HCT116 (cell line): ENCODE measurements around the gene EVX1. TPM values are rescaled to one million over a fixed set of nuclear protein-coding genes. Genes with fewer than 3 reads are reported as not detected.

Experiments used
- ATAC-seq: fragments of 200-7000 bp; cut with Tn5 transposase; 2 replicates; pipeline ENCODE4 v1.9.1; 2020; ENCODE audit warnings: mild to moderate bottlenecking, moderate library complexity
- BruUV-seq: library from RNA; stranded (reverse); fragments of 400-500 nt; replicated peaks from 2 replicates; lab custom pipeline; 2021; lab: Mats Ljungman, UMichigan
- CTCF ChIA-PET: fragments of 300-600 bp; sonication (Branson Sonifier 250); formaldehyde crosslinking; loops from one replicate; lab custom pipeline; 2021; ENCODE audit warnings: antibody characterized with exemption; lab: Charles Lee
- POLR2A ChIA-PET: fragments of 300-600, 350-600 bp; sonication (Branson Sonifier 250); formaldehyde crosslinking; loops from one replicate; lab custom pipeline; 2021; ENCODE audit warnings: antibody characterized with exemption; lab: Charles Lee
- RAD21 ChIA-PET, 2 experiments: fragments of 300-600 bp; sonication (Branson Sonifier 250); formaldehyde crosslinking; loops; one replicate each; lab custom pipeline; 2023; ENCODE audit warnings: low total read pairs in 2 of 2; ENCODE audit not compliant: uncharacterized antibody in 2 of 2, unreplicated experiment in 2 of 2, low non-redundant PET in 1 of 2; lab: Charles Lee
- DNase-seq: peaks from one replicate; pipeline ENCODE4 v3.0.0-alpha.2; 2010; ENCODE audit warnings: low read depth, low spot score
- H2AFZ ChIP-seq: fragments of 200-600 bp; shearing (Covaris generic), sonication (generic); 2 replicates; pipeline ENCODE4 v1.6.1; 2017; ENCODE audit warnings: low read depth, mixed run types, mixed read lengths, antibody characterized with exemption, low read length; ENCODE audit not compliant: poor library complexity, severe bottlenecking
- H3K27ac ChIP-seq: 2 replicates; pipeline ENCODE4 v1.5.1; 2012; ENCODE audit warnings: low read depth, low read length
- H3K27me3 ChIP-seq: fragments of 200-600 bp; sonication (generic); 2 replicates; pipeline ENCODE4 v1.6.1; 2016; ENCODE audit warnings: mixed run types, low read length, mixed read lengths; ENCODE audit not compliant: insufficient read depth
- H3K36me3 ChIP-seq, 2 experiments: fragments of 200-500 bp in 1 of 2; fragments of 200-600 bp in 1 of 2; sonication (Bioruptor generic) in 1 of 2; sonication (generic) in 1 of 2; 2 replicates each; pipeline versions ENCODE4 v1.5.1 to v1.6.1; 2014 to 2016; ENCODE audit warnings: low read length in 2 of 2, inconsistent platforms in 1 of 2, mixed read lengths in 1 of 2, mixed run types in 1 of 2; ENCODE audit not compliant: insufficient read depth in 2 of 2, control insufficient read depth in 1 of 2
- H3K4me1 ChIP-seq, 2 experiments: fragments of 200-600 bp in 1 of 2; sonication (generic) in 1 of 2; 2 replicates each; pipeline versions ENCODE4 v1.5.1 to v1.6.1; 2012 to 2017; ENCODE audit warnings: low read length in 2 of 2, inconsistent platforms in 1 of 2, mild to moderate bottlenecking in 1 of 2, mixed read lengths in 1 of 2, mixed run types in 1 of 2, moderate library complexity in 1 of 2; ENCODE audit not compliant: insufficient read depth in 2 of 2, control insufficient read depth in 1 of 2
- H3K4me2 ChIP-seq: fragments of 200-600 bp; sonication (generic); 2 replicates; pipeline ENCODE4 v1.6.1; 2017; ENCODE audit warnings: mixed run types, low read length, mixed read lengths
- H3K4me3 ChIP-seq, 2 experiments: fragments of 200-600 bp in 1 of 2; sonication (generic) in 1 of 2; replicated peaks in 1 of 2; 2 replicates each; pipeline ENCODE4 v1.5.1; 2011 to 2016; ENCODE audit warnings: low read length in 2 of 2, control low read depth in 1 of 2, low read depth in 1 of 2, mild to moderate bottlenecking in 1 of 2, mixed read lengths in 1 of 2, mixed run types in 1 of 2
- H3K79me2 ChIP-seq: fragments of 200-600 bp; sonication (generic); 2 replicates; pipeline ENCODE4 v1.6.1; 2017; ENCODE audit warnings: mild to moderate bottlenecking, mixed run types, low read length, moderate library complexity, mixed read lengths; ENCODE audit not compliant: insufficient read depth
- H3K9ac ChIP-seq: fragments of 200-600 bp; sonication (generic); 2 replicates; pipeline ENCODE4 v1.6.1; 2016; ENCODE audit warnings: low read length, mixed read lengths
- H3K9me2 ChIP-seq: fragments of 200-600 bp; sonication (generic), shearing (Covaris generic); 2 replicates; pipeline ENCODE4 v1.6.1; 2017; ENCODE audit warnings: mixed run types, mild to moderate bottlenecking, moderate library complexity; ENCODE audit not compliant: insufficient read depth
- H3K9me3 ChIP-seq, 2 experiments: fragments of 200-500 bp in 1 of 2; fragments of 200-600 bp in 1 of 2; sonication (Bioruptor generic) in 1 of 2; sonication (generic) in 1 of 2; 2 replicates each; pipeline ENCODE4 v1.6.1; 2014 to 2017; ENCODE audit warnings: low read length in 2 of 2, mixed read lengths in 2 of 2, inconsistent platforms in 1 of 2, low read depth in 1 of 2, mild to moderate bottlenecking in 1 of 2, mixed run types in 1 of 2, moderate library complexity in 1 of 2; ENCODE audit not compliant: control insufficient read depth in 1 of 2, insufficient read depth in 1 of 2
- H4K20me1 ChIP-seq: fragments of 200-600 bp; sonication (generic), shearing (Covaris generic); 2 replicates; pipeline ENCODE4 v1.6.1; 2017; ENCODE audit warnings: mixed run types, mild to moderate bottlenecking, moderate library complexity; ENCODE audit not compliant: insufficient read depth
- ATF3 ChIP-seq: IDR thresholded peaks from 2 replicates; pipeline ENCODE4 v1.6.1; 2012
- CEBPB ChIP-seq: IDR thresholded peaks from 2 replicates; pipeline ENCODE4 v1.6.1; 2012; ENCODE audit warnings: low read depth
- ELF1 ChIP-seq: IDR thresholded peaks from 2 replicates; pipeline ENCODE4 v1.6.1; 2012; ENCODE audit warnings: low read depth, borderline replicate concordance
- EZH2phosphoT487 ChIP-seq: fragments of 200-600 bp; IDR thresholded peaks from 2 replicates; pipeline ENCODE4 v1.6.1; 2018; ENCODE audit warnings: antibody characterized with exemption, borderline replicate concordance
- POLR2AphosphoS5 ChIP-seq: IDR thresholded peaks from 2 replicates; pipeline ENCODE4 v1.6.1; 2011; ENCODE audit warnings: mild to moderate bottlenecking, low read depth, low read length, moderate library complexity
- SRF ChIP-seq: IDR thresholded peaks from 2 replicates; pipeline ENCODE4 v1.6.1; 2012; ENCODE audit warnings: low read depth
- ZFX ChIP-seq: fragments of 450-650 bp; IDR thresholded peaks from 2 replicates; pipeline ENCODE4 v1.6.1; 2017
- ZNF274 ChIP-seq: fragments of 200-500 bp; sonication (Bioruptor generic); IDR thresholded peaks from 2 replicates; pipeline ENCODE4 v1.6.1; 2014; ENCODE audit warnings: mild to moderate bottlenecking, low read depth, low read length, inconsistent platforms
- intact Hi-C: fragments of 100-400 bp; cut with micrococcal nuclease; formaldehyde crosslinking; loops from 2 replicates; pipeline ENCODE4 v1.10.0; 2022
- total RNA-seq: library from RNA; stranded (reverse); gene quantifications from one replicate; pipeline ENCODE4 v1.2.1, GENCODE V29; 2021; ENCODE audit not compliant: unreplicated experiment

The EVX1 gene
- total RNA-seq, 1 experiment from 2014 or later: 0.25 TPM

GRCh38 chr7:27238979-27239386, 3.6 kb upstream of the EVX1 start:
- no peak overlapping the region for H3K9ac ChIP-seq

DNA sequence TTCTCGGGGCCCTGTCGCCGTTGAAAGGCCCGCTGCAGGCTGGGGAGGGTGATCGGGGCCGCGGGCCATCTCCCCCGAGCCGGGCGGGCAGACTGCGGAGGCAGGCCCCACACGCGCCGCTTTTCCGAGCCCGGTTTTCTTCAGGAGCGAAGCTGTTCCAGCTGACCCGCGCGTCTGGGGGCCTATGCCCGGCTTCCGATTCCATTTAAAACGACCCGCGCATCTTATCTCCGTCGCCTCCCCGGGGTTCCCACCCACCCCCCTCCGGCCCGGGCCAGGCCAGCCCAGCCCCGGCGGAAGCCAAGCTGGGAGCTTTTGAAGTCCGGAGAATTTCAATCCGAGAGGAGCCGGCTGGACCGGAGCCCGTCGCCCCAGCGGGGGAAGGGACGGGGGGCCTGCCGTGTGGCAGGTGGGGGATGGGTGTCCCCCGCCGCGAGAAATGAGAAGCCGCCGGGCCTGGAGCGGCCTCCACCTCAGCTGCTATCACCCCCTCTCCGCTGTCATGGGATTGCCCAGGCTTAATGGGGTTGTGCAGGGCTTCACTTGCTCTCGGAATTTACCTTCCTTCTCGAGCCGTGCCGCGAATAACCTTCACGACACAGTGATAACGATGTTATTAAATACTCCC, 3.1 kb upstream of the EVX1 start:
- ATAC-seq (no peak), DNase-seq (no peak)
- Histone ChIP-seq H4K20me1 (no peaks in the 10 kb centered on the region), H3K4me1 (peaks cover 0 to 16% of the 10 kb centered on the region in 2 experiments; a peak in 2 of 4 replicates), H3K36me3 (no peaks in the 10 kb centered on the region), H3K79me2 (no peaks in the 10 kb centered on the region), H3K4me3 (no peak overlapping the region), H3K27me3 (no peaks in the 10 kb centered on the region), H3K4me2 (no peak overlapping the region), H3K27ac (no peak overlapping the region), H3K9ac (no peak overlapping the region), H2AFZ (no peak overlapping the region), H3K9me2 (no peaks in the 10 kb centered on the region), H3K9me3 (no peaks in the 10 kb centered on the region)
- POLR2A ChIA-PET: interaction anchor here (0.8 kb wide), 1 partner anchor 12 kb away, joined by 3 read pairs; no protein-coding TSS in a partner anchor
- RAD21 ChIA-PET: no interaction called here
- TF ChIP-seq EZH2phosphoT487: no peak
- no peak for TF ChIP-seq ZNF274
- no peak for TF ChIP-seq ELF1
- intact Hi-C loops: no loop called here
- CTCF ChIA-PET: no interaction called here
- BruUV-seq: no TSS peak

More at GRCh38 chr7:27238979-27239386, 3.6 kb upstream of the EVX1 start:
- no peaks in the 10 kb centered on the region for H3K27me3 ChIP-seq
- H3K79me2 ChIP-seq: no peaks in the 10 kb centered on the region
- no peak for ATAC-seq
- RAD21 ChIA-PET: no interaction called here
- H3K36me3 ChIP-seq: no peaks in the 10 kb centered on the region
- H3K4me3 ChIP-seq: no peak overlapping the region
- POLR2A ChIA-PET: interaction anchor here (0.8 kb wide), 1 partner anchor 11 kb away, joined by 3 read pairs; no protein-coding TSS in a partner anchor
- H3K4me1 ChIP-seq: peaks cover 0 to 16% of the 10 kb centered on the region in 2 experiments; a peak in 2 of 4 replicates
- H3K9me3 ChIP-seq: no peaks in the 10 kb centered on the region
- TF ChIP-seq ZFX (no peak), POLR2AphosphoS5 (no peak), CEBPB (no peak), EZH2phosphoT487 (no peak), ATF3 (no peak), SRF (no peak)
- intact Hi-C loops: no loop called here
- CTCF ChIA-PET: no interaction called here
- H3K27ac ChIP-seq: no peak overlapping the region
- no peaks in the 10 kb centered on the region for H4K20me1 ChIP-seq
- H2AFZ ChIP-seq: no peak overlapping the region
- no peak overlapping the region for H3K4me2 ChIP-seq
- H3K9me2 ChIP-seq: no peaks in the 10 kb centered on the region
- BruUV-seq: no TSS peak
- DNase-seq: no peak
